ENCODE measurements around the gene CXorf58.
A peak's percentile ranks its signal among the peaks of the same experiment; 100 is the strongest.
"Not testable (repeated sequence)": the region's sequence is repeated elsewhere in the genome, so short reads cannot be mapped to it uniquely, and the experiment has no call there.

CXorf58 gene, protein sequence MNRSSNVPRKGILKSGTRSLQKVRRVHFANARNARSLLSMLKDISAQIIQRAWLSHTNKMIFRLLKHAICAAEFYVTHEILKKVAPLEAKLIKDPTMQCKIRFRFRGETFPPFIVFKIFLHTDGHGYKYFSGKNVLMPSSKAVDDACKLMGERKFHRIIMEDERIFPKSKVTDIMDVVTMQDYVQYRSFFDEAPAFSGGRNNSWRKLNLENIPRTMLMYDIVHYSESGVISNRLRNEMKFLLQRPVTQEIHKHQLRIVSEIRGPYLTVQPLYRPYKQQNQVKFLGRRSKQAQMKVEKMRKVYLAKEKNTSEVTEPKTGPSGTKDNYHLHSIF
- total RNA-seq, result 0 to 0.09 (median 0) reads per million in 4 experiments

DNA sequence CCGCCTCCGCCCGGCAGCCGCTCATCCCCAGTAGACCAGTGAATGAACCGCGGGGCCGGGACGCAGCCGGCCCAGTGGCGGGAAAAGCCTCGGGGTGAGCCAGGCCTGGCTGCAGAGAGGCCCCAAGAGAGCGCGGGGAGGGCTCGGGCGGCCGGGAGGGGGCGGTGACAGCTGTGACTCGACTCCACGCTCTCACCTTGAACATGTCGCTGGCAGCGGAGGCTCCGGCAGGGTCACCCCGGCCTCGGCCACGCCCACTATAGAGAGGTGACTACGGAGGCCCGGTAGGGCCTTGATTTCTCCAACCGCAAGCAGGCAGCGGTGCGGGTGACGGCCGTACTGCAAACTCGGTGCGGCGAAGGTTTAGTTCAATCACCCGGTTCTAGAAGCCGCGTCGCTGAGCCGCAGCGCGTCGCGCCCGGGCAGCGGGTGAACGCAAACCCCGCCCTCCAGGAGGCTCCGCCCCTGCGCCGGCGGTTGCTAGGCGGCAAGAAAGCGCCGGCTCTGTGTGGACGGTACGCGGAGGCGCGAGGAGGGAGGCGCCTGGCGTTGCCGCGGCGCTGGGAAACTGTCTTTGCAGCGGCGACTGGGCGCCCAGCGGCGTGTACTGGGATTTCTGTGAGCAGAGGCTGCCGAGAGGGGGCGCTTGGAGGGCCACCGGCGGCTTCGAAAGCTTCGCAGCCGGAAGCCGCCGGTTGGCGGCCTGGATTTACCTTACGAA is at the start of gene CXorf58, which contains the start of gene APOO:
Gene CXorf58, plus strand, starts transcription at position 509 of the 721 bp plus-strand sequence. CDS start 2,297 bp downstream, outside the sequence.
Gene APOO, minus strand, starts transcription at position 441 of the 721 bp plus-strand sequence. Its CDS starts 236 bp downstream, at position 205.
- DNase-seq, result peak; percentile 81

DNA sequence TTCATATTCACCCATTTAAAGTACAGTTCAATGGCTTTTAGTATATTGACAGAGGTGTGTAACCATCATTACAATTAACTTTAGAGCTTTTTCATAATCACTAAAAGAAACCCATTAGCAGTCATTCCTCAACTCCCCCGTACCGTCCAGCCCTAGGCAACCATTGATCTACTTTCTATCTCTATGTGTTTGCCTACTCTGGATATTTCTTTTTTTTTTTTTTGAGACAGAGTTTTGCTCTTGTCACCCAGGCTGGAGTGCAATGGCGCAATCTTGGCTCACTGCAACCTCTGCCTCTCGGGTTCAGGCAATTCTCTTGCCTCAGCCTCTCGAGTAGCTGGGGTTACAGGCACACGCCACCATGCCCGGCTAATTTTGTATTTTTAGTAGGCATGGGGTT is 48.6 kb upstream of the CXorf58 start:
- not testable (repeated sequence) for DNase-seq

DNA sequence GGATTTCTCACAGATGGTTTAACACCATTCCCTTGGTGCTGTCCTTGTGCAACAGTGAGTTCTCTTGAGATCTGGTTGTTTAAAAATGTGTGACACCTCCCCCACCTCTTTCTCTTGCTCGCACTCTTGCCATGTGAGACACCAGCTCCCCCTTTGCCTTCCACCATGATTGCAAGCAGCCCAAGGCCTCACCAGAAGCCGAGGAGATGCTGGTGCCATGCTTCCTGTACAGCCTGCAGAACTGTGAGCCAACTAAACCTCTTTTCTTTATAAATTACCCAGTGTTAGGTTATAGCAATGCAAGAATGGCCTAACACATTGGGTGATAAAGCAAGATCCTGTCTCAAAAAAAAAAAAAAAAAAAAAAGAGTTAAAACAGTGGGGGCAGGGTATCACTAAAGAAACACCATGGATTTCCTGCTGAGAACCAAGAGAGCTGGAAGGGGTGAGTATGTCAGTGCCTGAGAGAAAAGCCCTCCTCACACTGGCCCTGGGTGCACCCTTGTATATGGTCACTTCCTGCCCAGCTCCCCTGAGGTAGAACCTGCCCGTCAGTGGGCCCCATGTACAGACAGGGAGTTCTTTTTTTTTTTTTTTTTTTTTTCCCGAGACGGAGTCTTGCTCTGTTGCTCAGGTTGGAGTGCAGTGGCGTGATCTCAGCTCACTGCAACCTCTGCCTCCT is 46.5 kb upstream of the CXorf58 start:
- DNase-seq, result no peak

DNA sequence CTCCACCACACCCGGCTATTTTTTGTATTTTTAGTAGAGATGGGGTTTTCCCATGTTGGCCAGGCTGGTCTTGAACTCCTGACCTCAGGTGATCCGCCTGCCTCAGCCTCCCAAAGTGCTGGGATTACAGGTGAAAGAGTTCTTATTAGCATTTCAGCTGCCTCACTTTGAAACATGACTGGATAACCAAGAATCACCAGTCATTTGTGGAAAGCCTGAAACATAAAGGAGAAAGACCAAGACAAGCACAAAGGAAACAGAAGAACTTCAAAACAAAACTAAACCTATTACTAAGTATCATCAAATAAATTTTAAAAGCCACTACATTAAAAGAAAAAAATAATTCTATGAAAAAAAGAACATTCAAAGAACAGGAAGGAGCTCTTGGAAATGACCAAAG is 45.9 kb upstream of the CXorf58 start:
- DNase-seq, result not testable (repeated sequence)

DNA sequence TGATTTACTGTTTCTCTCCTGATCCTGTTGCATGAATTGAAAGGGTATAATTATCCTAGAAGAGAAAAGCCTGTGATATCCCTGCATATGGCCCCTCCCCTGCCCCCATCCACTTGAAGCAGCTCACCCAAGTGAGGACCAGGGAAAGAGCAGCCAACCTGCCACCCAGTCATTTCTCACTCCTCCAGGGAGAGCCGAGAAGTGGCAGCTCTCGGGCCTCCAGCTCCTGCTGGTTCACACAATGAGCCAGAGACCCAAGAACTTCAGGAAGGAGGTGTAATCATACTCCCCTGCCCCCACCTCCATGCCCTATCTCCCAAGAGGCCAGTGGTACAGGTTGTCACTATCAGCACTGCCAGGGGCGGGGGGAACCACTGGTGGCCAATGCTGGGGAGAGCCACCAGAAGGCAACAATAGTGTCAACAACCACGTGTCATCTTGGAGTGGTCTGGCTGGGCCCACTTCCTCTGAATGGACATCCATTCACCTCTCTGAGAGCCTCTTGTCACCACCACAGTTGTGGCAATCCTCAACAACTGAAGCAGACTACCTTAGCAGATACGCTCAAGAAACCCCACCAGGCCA is 43.0 kb upstream of the CXorf58 start:
- no peak for DNase-seq

DNA sequence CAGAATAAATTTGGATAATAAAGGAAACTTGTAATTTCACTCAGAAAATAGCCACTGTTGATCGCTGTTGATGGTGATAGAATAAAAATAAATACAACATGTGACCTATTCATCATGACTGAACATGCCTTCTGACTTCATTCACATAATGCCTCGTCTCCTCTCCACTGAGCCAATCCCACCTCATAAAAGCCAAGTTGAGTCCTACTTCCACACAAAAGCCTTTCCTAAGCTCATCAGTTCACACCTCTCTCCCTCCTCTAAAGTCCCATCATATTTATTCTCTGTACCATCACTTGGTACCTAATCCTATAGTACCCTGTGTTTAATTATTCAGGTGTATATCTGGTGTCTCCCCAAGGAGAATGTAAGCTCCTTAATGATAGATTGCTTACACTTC is 37.8 kb upstream of the CXorf58 start:
- no peak for DNase-seq

DNA sequence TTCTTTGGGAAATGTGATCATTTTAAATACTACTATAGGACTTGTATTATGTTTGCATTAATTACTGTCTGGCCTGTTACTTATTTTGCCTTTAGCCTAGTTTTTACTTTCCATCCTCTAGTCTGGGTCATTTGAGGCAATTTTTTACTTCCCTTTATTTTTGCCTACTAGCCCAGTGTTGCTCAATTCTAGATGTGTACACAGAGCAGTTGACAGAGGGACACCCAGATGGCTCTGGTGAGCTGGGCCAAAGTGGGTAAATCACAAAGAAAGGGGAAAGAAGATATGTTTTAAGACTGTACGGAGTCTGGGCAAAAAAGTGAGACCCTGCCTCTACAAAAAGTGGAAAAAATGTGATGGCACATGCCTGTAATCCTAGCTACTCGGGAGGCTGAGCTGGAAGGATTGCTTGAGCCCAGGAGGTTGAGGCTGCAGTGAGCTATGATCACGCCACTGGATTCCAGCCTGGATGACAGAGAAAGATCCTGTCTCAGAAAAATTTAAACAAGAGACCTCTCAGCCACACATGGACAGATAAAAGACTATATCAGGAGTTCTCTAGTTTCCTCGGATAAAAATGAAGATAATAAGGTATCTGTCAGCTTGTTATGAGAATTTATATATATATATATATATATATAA is 35.8 kb upstream of the CXorf58 start:
- DNase-seq, result no peak

DNA sequence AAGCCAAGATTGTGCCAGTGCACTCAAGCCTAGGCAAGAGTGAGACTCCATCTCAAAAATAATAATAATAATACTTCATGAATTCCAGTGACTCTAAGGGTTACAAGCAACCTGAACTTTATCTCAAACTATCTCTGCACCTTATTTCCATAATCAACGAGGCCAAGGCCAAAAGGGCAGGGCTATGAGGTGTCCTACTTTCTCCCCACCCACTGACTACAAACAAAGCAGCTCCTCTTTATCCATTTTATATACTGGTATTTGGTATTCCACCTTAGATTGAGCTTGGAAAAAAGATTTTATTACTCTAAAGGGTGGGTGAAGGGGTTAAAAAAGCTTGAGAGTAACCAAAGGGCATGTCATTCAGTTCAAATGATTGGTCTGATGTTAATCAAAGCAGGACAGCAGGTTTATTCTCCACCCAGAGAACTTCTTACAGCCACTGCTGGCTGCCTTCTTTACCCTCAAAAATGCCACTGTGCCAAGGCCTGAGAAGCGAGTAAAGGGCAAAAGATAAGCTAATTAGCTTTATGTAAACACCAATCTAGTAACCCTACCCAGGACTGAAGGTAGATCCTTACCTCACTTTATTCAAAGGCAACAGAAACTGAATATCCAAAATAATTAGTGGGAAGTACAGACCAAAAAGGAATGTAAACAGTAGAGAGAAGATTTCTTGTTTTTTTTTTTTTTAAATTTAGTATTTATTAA is 28.3 kb upstream of the CXorf58 start:
- no peak for DNase-seq

DNA sequence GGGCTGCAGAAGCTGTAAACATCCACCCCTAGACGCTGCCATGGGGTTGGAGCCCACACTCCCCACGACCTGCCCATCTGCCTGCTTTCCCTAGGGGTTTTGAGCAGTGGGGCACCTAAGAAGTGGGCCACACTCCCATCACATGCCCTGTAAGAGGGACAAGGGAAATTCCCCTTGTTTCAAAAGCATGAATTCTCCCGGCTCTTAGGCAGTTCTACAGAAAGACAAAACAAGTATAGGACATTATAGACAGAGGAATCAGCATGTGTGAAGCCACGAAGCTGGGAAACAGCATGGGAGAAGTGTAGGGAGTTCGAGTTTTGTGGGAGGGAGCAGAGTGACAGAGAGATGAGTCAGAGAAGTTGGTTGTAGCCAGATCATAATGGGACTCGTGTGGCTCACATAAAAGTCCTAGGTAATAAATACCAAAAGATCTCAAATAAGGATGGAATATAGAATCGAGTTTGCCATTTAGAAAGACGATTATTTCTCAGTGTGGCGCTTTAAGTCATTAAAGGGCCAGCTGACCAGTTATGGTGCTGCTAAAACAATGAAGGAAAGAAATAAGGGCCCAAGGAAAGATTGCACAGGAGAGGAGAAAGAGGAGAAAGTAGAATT is 24.0 kb upstream of the CXorf58 start:
- no peak for DNase-seq

DNA sequence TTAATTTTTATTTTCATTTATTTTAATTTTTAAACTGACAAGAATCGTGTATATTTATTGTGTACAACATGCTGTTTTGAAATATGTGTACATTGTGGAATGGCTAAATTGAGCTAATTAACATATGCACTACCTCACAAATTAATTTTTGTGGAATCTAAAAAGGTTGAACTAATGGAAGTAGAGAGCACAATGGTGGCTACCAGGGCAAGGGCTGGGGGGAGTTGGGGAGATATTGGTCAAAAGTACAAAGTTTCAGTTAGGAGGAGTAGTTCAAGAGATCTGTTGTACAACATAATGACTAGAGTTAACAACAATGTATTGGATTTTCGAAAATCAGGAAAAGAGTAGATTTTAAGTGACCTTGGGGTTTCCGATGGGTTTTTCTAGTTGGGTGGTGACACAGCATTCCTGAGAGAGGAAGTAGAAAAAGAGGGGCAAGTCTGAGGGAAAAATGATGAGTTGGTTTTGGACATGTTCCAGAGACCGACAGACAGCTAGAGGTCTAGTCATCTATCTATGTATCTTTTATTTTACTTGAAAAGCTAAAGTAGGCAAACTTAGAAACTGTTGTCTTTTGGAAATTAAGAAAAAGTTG is 23.3 kb upstream of the CXorf58 start:
- no peak for DNase-seq

DNA sequence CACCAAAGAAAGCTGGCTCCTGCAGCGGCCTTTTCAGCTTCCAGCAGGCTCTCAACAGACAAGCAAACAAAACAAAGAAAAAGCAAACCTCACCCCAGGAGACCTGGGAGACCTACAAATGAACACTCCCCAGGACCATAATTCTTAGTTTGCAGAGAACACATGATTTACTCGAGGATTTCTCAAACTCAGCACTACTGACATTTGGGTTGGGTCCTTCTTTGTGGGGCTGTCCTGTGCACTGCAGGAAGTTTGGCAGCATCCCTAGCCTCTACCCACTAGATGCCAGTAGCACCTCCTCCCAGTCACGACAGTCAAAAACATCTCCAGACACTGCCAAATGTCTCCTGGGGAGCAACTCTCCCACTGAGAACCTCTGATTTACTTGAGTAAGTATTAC is 22.0 kb upstream of the CXorf58 start:
- no peak for DNase-seq

DNA sequence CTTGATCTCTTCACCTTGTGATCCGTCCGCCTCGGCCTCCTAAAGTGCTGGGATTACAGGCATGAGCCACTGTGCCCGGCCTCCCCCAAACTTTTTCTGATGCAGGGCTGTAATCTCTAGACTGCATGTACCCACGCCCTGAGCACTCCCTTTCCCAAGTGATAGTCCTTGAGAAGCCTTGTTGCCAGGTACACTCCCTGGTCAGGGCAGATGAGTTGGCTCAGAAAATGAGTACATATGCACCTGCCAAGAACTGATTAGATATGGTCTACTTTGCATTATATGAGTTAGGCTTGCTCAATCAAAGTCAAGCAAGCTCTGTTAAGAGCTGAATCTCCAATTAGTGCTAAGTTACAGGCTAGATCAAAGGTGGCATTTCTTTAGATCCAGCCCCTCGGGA is 20.4 kb upstream of the CXorf58 start:
- DNase-seq, result no peak

DNA sequence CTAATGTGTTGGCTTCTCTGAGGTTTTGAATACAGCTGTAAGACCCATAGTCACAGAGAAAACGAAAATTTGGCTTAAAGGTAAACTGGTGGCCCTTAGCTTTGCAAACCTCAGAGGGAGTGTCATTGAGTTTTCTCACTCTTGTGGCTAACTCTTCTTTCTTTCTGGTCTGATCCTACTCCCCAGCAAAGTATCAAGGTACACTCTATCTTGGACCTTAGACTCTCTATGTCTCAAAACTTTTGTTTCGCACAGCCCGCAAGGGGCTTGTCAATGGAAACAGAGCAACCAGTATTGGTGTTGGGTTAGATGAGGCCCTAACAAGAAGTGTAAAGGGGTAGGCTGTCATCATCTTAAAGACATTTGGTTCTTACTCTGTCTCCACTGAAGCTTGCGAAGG is 19.9 kb upstream of the CXorf58 start:
- DNase-seq, result no peak

DNA sequence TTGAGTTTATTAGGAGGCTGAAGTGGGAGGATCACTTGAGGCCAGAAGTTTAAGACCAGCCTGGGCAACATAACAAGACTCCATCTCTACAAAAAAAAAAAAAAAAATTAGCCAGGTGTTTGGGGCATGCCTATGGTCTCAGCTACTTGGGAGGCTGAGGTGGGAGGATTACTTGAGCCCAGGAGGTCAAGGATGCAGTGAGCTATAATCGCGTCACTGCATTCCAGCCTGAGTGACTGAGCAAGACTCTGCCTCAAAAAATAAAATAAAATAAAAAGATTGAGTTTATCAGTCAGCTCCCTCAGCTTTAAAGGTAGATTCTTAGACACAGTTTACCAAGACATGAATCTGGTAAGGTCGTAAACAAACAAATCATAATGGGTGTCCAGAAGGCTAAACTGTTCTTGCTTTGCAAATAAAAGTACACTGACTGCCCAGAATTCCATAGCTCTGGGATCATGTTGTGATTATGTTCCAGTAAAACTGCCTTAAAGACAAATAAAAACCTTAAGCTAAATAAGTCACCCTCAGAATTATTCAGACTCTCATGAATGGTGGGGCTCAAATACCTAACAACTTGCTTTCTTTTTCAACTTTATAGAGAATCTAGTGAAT is 18.8 kb upstream of the CXorf58 start:
- DNase-seq, result no peak

DNA sequence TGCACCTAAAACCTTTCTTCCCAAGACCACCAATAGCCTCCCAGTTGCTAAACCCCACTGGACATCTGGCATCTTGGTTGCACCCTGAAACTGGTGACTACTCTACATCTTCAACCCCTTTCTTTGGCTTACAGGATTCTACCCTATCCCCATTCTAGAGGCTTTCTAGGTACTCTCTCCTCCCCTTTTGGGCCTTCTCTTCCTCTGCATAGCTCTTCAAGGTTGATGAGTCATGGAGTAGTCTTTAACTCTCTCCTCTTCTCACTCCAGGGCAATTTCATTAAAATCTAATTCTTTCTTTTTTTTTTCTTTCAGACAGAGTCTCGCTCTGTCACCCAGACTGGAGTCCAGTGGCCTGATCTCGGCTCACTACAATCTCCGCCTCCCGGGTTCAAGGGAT is 16.9 kb upstream of the CXorf58 start:
- no peak for DNase-seq

DNA sequence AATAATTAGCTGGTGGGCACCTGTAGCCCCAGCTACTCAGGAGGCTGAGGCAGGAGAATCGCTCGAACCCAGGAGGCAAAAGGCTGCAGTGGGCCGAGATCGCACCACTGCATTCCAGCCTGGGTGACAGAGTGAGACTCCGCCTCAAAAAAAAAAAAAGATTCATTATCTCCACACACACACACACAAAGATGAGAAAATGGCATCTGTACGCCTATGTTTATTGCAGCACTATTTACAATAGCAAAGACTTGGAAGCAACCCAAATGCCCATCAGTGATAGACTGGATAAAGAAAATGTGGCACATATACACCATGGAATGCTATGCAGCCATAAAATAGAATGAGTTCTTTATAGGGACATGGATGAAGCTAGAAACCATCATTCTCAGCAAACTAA is 12.8 kb upstream of the CXorf58 start:
- DNase-seq, result not testable (repeated sequence)

DNA sequence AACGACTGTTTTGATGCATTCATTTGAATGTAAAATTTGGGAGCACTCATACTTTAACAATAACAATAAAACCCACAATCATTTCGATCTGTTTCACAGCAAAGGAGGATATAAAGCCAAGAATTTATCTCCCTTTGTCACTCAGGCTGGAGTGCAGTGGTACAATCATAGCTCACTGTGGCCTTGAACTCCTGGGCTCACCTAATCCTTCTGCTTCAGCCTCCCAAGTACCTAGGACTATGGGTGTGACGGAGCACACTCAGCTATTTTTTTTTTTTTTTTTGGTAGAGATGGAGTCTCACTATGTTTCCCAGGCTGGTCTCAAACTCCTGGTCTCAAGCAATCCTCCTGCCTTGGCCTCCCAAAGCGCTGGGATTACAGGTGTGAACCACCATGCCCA is 11.3 kb upstream of the CXorf58 start:
- DNase-seq, result not testable (repeated sequence)

DNA sequence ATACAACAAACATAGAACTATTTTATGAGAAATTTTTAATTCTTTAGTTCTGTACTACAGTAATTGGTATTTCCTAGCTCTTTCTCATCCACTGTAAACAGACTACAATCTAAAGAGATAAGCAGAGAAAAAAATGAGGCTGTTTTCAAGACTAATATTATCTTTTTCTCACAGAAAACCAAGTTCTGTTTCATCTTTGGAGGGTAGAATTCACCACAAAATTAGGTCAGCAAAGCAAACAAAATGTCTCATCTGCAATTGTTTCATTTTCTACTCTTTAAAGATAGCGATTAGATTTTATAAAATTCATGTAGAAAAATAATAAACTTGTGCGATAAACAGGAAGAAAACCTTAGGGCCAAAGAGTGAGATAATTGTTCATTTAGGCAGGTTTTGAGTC is 10.8 kb upstream of the CXorf58 start:
- DNase-seq, result no peak

DNA sequence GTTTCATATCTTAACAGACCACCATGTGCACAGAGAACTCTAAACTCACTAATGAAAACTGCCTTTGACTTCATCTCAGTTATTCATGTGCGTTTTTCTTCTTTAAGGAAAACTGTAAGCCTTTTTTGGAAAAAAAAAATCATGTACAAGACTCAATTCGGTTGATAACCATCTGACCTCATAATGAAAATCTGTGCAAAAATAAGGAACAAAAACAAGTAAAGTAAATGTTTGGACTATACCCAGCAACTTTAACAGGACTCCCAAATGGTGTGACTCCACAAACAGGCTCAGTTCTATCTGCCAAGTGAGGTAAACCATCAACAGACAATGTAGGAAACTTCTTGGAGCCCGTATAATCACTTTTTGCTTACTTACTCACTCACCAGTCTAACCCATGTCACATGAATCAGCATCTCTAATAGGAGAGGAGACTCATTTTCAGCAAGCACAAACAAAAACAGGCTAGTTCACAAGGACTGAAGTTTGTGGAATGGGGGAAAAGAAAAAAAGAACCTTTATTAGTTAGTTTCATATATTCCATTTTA is 9.3 kb upstream of the CXorf58 start:
- no peak for DNase-seq

DNA sequence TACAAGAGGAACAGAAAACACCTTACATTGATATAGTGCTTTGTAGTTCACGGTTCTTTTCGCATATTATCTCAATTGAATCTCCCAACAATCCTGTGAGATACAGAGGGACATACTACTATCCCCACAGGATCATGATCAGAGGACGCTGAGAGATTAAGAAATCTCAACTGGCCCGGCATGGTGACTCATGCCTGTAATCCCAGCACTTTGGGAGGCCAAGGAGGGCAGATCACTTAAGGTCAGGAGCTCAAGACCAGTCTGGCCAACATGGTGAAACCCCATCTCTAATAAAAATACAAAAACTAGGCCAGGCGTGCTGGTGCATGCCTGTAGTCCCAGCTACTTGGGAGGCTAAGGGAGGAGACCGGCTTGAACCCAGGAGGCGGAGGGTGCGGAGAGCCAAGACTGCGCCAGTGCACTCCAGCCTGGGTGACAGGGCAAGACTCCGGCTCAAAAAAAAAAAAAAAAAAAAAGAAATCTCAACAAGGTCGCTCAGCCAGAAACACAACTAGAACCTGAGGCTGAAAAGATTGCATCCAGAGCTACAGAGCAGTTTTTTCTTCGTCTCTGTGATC is 7.5 kb upstream of the CXorf58 start:
- DNase-seq, result no peak
